Left ventricle myocardium inferior (tissue), 1 donor: Measurements from ENCODE around the gene HIPK3. TPM values are rescaled to one million over a fixed set of nuclear protein-coding genes. Genes with fewer than 3 reads are reported as not detected.

Experiments
- DNase-seq: peaks from one replicate; pipeline ENCODE4 v3.0.0-alpha.2; 2020
- H3K27ac ChIP-seq: fragments of 200-600 bp; replicated peaks from 2 replicates; pipeline ENCODE4 v1.8.0; 2021
- H3K27me3 ChIP-seq: fragments of 200-600 bp; 2 replicates; pipeline ENCODE4 v1.8.0; 2021; ENCODE audit warnings: low read depth
- H3K36me3 ChIP-seq: fragments of 200-600 bp; 2 replicates; pipeline ENCODE4 v1.8.0; 2021
- H3K4me1 ChIP-seq: fragments of 200-600 bp; 2 replicates; pipeline ENCODE4 v1.8.0; 2021
- H3K4me3 ChIP-seq: fragments of 200-600 bp; 2 replicates; pipeline ENCODE4 v1.8.0; 2021; ENCODE audit warnings: mild to moderate bottlenecking, moderate library complexity
- H3K9me3 ChIP-seq: fragments of 200-600 bp; replicated peaks from 2 replicates; pipeline ENCODE4 v1.8.0; 2021
- CTCF ChIP-seq: fragments of 200-600 bp; IDR thresholded peaks from 2 replicates; pipeline ENCODE4 v1.8.0; 2021; ENCODE audit warnings: antibody characterized with exemption, mild to moderate bottlenecking, borderline replicate concordance
- intact Hi-C: fragments of 100-400 bp; cut with micrococcal nuclease; formaldehyde crosslinking; loops from one replicate; pipeline ENCODE4 v1.11.0; 2022
- total RNA-seq: library from RNA; stranded (reverse); fragmentation: NEBNext Ultra II Directional; extraction: Animal tissue kit (Norgen Biotek cat#: 25700); gene quantifications from one replicate; pipeline ENCODE4 v1.2.1, GENCODE V29; 2021
- donor health status: DM: no; HTN: yes; CAD: no; lungs with severe emphysema.

Gene HIPK3
- total RNA-seq, 1 donor from 2014 or later: 247 TPM

GRCh38 chr11:33309118-33309517 is 51.9 kb downstream of the HIPK3 start:
- intact Hi-C loops: no loop called here
- H3K4me1 ChIP-seq: peaks cover 95% of the 10 kb centered on the region
- H3K9me3 ChIP-seq: no peaks in the 10 kb centered on the region
- TF ChIP-seq CTCF: no peak
- H3K27me3 ChIP-seq: no peaks in the 10 kb centered on the region
- H3K36me3 ChIP-seq: no peaks in the 10 kb centered on the region
- no peak overlapping the region for H3K4me3 ChIP-seq
- no peak for DNase-seq
- no peak overlapping the region for H3K27ac ChIP-seq

GRCh38 chr11:33310720-33311500 is 53.7 kb downstream of the HIPK3 start:
- peaks cover 96% of the 10 kb centered on the region for H3K4me1 ChIP-seq
- H3K27me3 ChIP-seq: no peaks in the 10 kb centered on the region
- no peak for DNase-seq
- no peak overlapping the region for H3K4me3 ChIP-seq
- H3K9me3 ChIP-seq: no peaks in the 10 kb centered on the region
- TF ChIP-seq CTCF: no peak
- no peaks in the 10 kb centered on the region for H3K36me3 ChIP-seq
- H3K27ac ChIP-seq: peak overlapping the region; percentile 24
- intact Hi-C loops: no loop called here

GRCh38 chr11:33311680-33312079 is 54.5 kb downstream of the HIPK3 start:
- H3K9me3 ChIP-seq: no peaks in the 10 kb centered on the region
- intact Hi-C loops: no loop called here
- H3K27me3 ChIP-seq: no peaks in the 10 kb centered on the region
- H3K36me3 ChIP-seq: no peaks in the 10 kb centered on the region
- H3K4me1 ChIP-seq: peaks cover 96% of the 10 kb centered on the region
- H3K27ac ChIP-seq: peak overlapping the region; percentile 24
- no peak for DNase-seq
- no peak overlapping the region for H3K4me3 ChIP-seq
- TF ChIP-seq CTCF: no peak

GRCh38 chr11:33315822-33316221 is 58.6 kb downstream of the HIPK3 start:
- H3K9me3 ChIP-seq: no peaks in the 10 kb centered on the region
- H3K4me3 ChIP-seq: peak overlapping the region; percentile 24
- intact Hi-C loops: no loop called here
- no peak for TF ChIP-seq CTCF
- peak overlapping the region; percentile 82 for H3K27ac ChIP-seq
- no peaks in the 10 kb centered on the region for H3K27me3 ChIP-seq
- H3K36me3 ChIP-seq: no peaks in the 10 kb centered on the region
- peaks cover 97% of the 10 kb centered on the region for H3K4me1 ChIP-seq
- DNase-seq: no peak

- Histone ChIP-seq H3K27me3 (no peaks in the 10 kb centered on the region), H3K4me1 (peaks cover 100% of the 10 kb centered on the region), H3K9me3 (no peaks in the 10 kb centered on the region), H3K36me3 (no peaks in the 10 kb centered on the region), H3K4me3 (no peak overlapping the region), H3K27ac (peak overlapping the region; percentile 82)
- no peak for TF ChIP-seq CTCF
- no peak for DNase-seq
- intact Hi-C loops: no loop called here
Observed at GRCh38 chr11:33317662-33318061, 60.5 kb downstream of the HIPK3 start.
